AG20443 (cell line): Measurements from ENCODE around the gene PPFIBP1.
"Not testable (repeated sequence)": the region's sequence is repeated elsewhere in the genome, so short reads cannot be mapped to it uniquely, and the experiment has no call there.

Experiments
- DNase-seq: peaks from one replicate; pipeline ENCODE4 v3.0.0; 2012; ENCODE audit warnings: low spot score, mixed read lengths

The PPFIBP1 gene

DNA sequence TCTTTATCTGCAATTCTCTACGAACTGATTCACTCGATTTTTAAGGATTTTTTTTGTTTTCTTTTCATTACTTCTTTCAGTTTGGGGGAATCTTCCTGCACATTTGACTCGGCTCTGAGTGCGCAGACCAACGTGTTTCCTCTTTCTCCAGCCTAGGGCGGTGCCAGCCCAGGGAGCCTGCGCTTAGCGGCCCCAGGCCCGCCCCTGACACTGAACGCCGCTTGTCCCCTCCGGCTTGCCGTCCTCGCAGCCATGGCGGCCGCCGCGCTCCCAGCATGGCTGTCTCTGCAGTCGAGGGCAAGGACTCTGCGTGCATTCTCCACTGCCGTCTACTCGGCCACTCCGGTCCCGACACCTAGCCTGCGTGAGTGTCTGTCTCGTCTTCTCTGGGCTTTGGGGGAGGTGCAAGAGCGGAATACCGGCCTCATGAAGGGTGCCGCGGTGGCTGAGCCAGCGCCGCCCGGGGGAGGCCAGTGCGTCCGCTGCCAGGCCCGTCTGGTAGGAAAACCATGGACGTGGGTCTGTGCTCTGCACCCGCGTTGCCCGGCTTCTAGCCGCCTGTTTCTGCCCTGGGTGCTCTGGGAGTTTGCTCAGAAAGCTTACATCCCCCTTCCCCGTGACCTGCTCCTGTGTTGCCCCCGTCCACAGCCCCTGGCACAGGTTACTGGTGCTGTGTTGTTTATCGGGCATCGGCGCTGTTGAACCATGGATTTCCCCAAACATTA lies 186.7 kb downstream of the PPFIBP1 start, which contains the start of gene MRPS35:
MRPS35 (plus strand) TSS at position 241 of the 725 bp plus-strand sequence; CDS start at position 253, 12 bp downstream.
- DNase-seq, result peak; percentile 96

DNA sequence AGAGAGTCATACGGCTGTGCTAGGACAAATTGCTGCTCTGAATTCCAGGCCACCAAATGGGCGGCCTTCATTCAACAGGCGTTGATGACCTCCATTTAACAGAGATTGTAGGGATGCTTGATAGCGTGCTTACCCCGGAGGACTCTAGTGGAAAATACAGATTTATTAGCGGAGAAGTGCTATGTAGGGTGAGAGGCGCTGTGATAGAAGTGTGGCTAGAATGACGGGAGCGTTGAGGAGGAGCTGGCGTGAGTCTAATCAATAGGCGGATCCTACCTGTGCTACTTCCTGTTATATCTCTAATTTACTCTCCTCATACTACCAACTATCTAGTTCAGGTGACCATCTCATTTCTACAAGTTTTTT lies 187.3 kb downstream of the PPFIBP1 start:
- DNase-seq, result no peak

- no peak for DNase-seq
Observed at GRCh38 chr12:27711967-27712366, 188.0 kb downstream of the PPFIBP1 start.

- no peak for DNase-seq
Observed at GRCh38 chr12:27723212-27723611, 199.2 kb downstream of the PPFIBP1 start.

DNA sequence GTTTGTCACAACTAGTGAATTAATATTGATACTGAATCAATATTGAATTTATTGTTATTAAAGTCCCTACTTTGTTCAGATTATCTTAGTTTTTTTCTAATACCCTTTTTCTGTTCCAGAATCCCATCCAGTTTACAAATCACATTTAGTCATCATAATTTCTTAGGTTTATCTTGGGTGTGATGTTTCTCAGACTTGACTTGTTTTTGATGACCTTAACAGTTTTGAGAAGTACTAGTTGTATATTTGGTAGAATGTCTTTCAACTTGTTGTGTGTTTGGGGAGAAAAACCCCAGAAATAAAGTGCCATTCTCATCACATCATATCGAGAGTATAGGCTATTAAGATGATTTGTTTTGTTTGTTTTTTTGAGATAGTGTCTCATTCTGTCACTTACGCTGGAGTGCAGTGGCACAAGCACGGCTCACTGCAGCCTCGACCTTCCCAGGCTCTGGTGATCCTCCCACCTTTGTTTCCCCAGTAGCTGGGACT lies 206.1 kb downstream of the PPFIBP1 start:
- no peak for DNase-seq

- peak; percentile 16 for DNase-seq
Observed at GRCh38 chr12:27732281-27732680, 208.3 kb downstream of the PPFIBP1 start.

GRCh38 chr12:27733052-27733656 lies 209.1 kb downstream of the PPFIBP1 start:
- peak; percentile 56 for DNase-seq

DNA sequence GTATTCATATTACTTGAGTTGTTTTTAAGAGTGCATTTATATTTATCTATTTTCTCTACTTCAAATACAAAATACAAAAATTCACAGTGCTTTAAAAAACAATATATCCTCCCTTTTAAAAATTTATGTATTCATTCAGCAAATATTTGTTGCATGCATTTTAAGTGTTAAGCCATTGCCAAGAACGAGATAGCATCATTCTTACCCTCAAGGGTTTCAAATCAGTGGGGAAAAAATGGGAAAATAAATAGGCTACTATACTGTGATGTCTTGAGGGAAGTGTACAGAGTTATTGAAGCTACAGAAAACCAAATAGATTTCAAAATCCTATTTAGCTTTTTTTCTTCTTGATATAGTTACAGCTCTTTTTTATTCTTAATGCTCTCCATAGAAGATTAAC lies 209.8 kb downstream of the PPFIBP1 start:
- no peak for DNase-seq

DNA sequence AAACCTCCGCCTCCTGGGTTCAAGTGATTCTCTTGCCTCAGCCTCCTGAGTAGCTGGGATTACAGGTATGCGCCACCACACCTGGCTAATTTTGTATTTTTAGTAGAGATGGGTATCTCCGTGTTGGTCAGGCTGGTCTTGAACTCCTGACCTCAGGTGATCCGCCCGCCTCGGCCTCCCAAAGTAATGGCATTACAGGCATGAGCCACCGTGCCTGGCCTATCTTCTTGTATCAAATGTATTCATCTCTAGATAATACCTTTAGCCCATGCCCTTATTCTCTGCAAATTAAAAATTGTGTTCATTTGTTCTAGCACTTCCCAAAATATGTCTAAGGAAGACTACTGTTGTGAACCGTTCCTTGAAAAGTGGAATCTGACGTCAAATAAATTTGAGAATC lies 210.3 kb downstream of the PPFIBP1 start:
- not testable (repeated sequence) for DNase-seq

DNA sequence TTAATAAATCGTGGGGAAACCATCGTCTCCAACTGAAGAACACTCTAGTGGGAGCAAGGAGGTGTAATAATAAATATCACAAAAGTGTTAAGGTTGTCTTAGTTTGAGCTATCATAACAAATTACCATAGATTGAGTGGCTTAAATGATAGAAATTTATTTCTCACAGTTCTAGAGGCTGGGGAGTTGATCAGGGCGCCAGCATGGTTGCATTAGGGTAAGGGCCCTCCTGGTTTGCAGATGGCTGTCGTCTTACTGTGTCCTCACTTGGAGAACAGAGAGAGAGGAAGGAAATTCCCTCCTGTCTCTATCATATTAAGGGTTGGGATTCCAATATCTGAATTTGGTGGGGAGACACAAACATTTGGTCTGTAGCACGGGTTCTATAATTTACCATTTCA lies 219.6 kb downstream of the PPFIBP1 start:
- DNase-seq, result no peak
